ENCODE results near the gene FSIP1.
"Not testable (repeated sequence)": the region's sequence is repeated elsewhere in the genome, so short reads cannot be mapped to it uniquely, and the experiment has no call there.

Gene FSIP1

GRCh38 chr15:39782441-39783138, at the start of gene FSIP1:
TSS of gene FSIP1 (minus strand) at chr15:39782841. CDS start at chr15:39776524, 6,317 bp downstream.
- DNase-seq (ENCODE audit: low read depth in 2 of 2): peak; percentile 94

GRCh38 chr15:39830166-39830565, 47.5 kb upstream of the FSIP1 start:
- no peak for DNase-seq (ENCODE audit: low read depth in 2 of 2)

GRCh38 chr15:39828374-39828931, 45.8 kb upstream of the FSIP1 start:
- DNase-seq (ENCODE audit: low read depth in 2 of 2): no peak

DNA sequence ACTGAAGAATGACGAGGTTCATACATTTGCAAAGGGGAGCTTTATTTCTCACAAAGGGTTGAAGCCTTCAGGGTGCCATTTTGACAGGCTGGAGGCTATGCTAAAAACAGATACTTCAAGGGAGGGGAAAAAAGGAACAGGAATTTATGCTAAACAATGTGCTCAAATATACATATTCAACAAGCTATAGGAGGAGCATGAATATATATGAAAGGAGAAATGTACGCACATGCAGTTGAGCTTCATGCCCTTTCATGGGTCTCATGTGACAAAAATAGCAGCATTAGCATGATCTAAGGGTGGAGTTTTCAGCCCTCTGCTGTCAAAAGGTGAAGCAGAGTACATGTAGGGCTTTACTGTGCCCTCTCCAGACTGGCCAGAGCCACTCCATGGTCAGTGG, 44.3 kb upstream of the FSIP1 start:
- no peak for DNase-seq (ENCODE audit: low read depth in 2 of 2)

DNA sequence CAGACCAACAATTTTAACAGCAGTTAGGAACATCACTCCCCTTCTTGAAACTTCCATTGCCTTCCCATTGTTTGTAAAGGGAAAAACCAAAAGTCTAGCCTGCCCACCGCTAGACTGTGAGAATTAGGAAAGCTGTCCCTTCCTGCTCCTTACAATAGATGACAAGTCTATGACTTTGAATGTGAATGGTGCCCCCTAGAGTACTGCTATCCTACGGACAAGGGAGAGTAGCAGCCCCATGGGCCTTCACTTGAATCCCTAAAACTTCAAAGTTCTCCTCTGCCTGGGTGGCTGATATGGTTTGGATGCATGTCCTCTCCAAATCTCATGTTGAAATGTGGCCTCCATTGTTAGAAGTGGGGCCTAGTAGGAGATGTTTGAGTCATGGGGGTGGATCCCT, 41.0 kb upstream of the FSIP1 start:
- no peak for DNase-seq (ENCODE audit: low read depth in 2 of 2)

DNA sequence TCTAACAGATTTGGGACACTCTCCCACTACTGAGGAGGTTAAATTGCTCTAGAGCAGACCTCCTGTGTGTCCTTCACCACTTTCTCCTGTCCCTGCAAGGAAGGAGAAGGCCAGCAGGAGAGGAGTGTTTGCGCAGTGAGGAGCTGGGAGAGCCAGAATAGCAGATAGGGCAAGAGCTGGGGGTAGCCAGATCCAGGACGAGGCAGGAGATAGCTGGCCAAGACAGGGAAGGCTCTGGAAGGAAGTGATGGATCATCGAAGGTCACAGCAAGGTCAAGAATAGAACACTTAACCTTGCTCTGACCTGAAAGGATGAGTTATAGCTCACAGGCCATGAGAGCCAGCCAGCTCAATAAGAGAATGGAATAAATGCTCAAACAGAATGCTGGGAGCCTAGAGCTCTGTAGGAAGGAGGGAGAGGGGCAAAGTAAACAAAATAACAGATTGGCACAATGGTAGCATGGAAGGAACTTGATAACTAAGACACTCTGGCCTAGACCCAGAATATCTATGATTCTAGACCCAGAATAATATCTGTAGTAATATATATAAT, 37.5 kb upstream of the FSIP1 start:
- no peak for DNase-seq (ENCODE audit: low read depth in 2 of 2)

GRCh38 chr15:39819533-39819932, 36.9 kb upstream of the FSIP1 start:
- no peak for DNase-seq (ENCODE audit: low read depth in 2 of 2)

DNA sequence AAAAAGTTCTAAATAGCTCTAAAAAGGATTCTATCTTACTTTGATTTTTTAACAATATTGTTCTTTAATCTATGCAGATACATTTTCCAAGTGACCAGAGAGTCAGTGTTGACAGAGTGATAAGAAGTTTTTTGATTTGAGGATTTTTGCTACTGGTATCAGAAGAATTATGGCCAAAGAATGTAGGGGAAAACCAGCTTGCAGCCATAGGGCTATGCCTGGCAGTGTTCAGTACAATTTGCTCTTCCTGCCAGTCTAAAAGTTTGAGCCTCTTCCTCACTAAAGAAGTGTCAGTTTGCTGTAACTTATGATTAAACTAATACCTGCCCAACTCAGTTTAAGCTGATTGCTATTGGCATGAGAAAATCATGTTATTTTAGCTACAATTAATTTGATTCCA, 35.3 kb upstream of the FSIP1 start:
- DNase-seq (ENCODE audit: low read depth in 2 of 2): no peak

DNA sequence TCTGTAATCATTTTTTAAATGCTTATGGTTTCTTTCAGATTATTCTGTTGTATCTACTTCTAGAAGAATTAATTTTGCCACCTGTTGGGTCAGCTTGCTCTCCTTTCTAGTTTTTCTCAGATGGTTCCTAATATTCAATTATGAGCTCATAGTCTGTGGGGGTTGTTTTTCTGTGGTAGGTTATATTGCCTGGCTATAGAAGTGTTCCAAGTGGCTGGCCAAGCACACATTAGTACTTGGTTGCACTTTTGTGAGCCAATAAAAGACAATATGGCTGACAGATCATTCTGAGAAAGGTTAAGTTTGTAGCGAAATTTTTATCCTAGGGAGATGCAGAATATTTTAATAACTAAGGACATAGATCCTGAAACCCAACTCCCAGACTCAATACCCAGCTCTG, 31.8 kb upstream of the FSIP1 start:
- no peak for DNase-seq (ENCODE audit: low read depth in 2 of 2)

GRCh38 chr15:39812651-39813050, 30.0 kb upstream of the FSIP1 start:
- not testable (repeated sequence) for DNase-seq (ENCODE audit: low read depth in 2 of 2)

GRCh38 chr15:39808909-39809308, 26.3 kb upstream of the FSIP1 start:
- no peak for DNase-seq (ENCODE audit: low read depth in 2 of 2)

GRCh38 chr15:39807791-39808190, 25.1 kb upstream of the FSIP1 start:
- no peak for DNase-seq (ENCODE audit: low read depth in 2 of 2)

DNA sequence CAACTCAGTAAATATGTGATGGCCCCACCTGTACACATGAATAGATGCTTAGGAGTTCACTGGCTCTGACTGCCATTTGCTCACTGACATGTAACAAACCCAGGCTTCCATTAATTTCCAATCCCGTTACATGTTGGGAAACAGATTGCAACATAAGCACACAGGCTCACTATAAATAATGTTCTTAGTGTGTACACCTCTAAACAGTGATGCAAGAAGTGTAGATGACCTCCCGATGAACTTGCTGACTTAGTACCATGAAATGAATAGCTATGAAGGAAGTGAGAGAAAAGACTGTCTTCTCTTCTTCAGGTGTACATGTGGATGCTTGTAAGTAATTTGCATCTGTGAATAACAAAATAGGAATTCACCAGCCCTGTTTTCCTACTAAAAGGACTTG, 21.4 kb upstream of the FSIP1 start:
- no peak for DNase-seq (ENCODE audit: low read depth in 2 of 2)

GRCh38 chr15:39803016-39803415, 20.4 kb upstream of the FSIP1 start:
- no peak for DNase-seq (ENCODE audit: low read depth in 2 of 2)

DNA sequence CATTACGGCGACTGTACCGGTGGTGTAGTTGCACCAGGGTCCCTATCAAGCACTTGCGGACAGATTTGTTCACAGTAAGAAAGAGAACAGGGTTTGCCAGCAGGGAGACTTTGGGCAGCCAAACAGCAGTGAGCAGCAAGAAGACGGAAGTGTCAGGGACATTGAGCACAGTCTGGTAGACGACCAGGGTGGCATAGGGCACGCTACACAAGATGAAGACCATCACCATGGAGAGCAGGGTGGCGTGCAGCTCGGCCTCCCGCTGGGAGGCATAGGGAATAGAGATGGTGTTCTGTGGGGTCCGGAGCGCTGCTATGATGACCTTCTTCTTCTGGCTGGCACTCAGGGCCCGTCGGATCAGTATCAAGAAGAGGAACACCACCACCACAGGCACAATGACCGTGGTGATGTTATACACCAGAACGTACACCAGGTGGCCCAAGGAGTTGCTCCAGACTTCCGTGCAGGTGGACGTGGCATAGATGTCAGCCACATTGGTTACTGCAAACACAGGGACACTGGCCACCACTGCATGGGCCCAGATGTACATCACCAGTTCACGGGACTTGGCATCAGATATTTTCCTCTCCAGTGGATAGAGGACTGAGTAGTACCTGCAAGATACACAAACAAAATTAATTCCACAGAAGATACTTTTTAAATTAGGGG, 19.1 kb upstream of the FSIP1 start:
- no peak for DNase-seq (ENCODE audit: low read depth in 2 of 2)

- no peak for DNase-seq (ENCODE audit: low read depth in 2 of 2)
These were observed 16.9 kb upstream of the FSIP1 start for GRCh38 chr15:39799552-39800011.

DNA sequence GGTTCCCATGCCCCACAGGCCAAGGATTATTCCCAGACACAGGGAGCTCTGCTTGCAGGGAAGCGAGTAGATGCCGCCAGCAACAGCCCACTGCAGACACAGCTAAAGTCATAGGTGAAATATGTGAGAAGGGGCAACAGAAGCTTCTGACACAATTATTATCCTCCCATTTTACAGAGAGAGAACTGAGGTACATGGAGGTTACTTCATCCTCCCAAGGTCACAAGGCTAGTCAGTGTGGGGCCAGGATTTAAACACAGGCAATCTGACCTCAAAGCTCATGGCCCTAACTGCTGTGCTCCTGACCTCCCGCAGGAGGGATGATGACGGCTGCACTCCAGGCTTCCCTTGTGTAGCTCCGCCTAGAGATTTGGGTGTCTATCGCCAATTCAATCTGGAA, 15.7 kb upstream of the FSIP1 start:
- DNase-seq (ENCODE audit: low read depth in 2 of 2): no peak

- no peak for DNase-seq (ENCODE audit: low read depth in 2 of 2)
These were observed 14.8 kb upstream of the FSIP1 start for GRCh38 chr15:39797407-39797806.

GRCh38 chr15:39796601-39797000, 14.0 kb upstream of the FSIP1 start:
- no peak for DNase-seq (ENCODE audit: low read depth in 2 of 2)

- no peak for DNase-seq (ENCODE audit: low read depth in 2 of 2)
These were observed 12.8 kb upstream of the FSIP1 start for GRCh38 chr15:39795486-39795885.

DNA sequence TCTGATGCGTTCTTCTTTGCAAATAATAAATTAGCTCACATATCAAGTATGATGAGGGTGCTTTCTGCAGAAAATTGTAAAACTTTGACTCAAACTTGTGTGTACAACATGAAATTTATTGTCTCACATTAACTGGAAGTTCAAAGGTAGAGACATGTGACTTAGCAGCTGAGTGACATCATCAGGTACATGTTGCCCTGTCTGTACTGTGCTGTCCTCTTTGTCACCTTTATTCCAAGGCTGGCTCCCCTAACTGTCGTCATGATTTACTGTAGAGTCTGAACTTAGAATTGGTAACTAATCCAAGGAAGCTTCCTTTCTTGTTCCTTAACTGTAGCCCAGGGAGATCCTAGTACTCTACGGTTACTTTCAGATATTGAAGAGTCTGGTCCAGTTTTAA, 12.3 kb upstream of the FSIP1 start:
- DNase-seq (ENCODE audit: low read depth in 2 of 2): no peak

GRCh38 chr15:39793923-39794322, 11.3 kb upstream of the FSIP1 start:
- no peak for DNase-seq (ENCODE audit: low read depth in 2 of 2)

DNA sequence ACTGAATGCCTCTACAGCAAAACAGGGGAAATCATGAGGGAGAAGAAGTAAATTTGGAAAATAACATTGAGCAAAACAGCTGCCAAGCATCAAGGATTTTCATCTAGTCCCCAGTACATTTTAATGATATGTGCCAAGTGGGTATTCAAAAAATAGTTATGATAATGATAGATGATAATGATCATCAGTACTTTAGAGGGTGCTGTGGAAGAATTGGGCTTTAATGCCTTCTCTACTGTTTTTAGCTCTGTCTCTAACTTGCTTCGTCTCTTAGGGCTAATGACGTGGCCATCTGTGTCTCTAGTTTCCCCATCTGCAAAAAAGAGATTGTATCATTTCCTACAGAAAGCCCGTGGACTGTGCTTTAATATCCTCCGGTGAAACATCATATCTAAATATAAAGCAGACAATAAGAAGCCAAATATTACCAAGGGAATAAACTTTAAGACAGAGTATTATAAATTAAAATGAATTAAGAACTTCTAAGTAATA, 10.2 kb upstream of the FSIP1 start:
- DNase-seq (ENCODE audit: low read depth in 2 of 2): no peak

Measured in stimulated activated CD4-positive, alpha-beta T cell treated with anti-CD3 and anti-CD28 coated beads, Interleukin-4, amount 100 ng/mL, for 48 hours (primary cell).